ENCODE data around the gene CD99.
"Not testable (repeated sequence)": the region's sequence is repeated elsewhere in the genome, so short reads cannot be mapped to it uniquely, and the experiment has no call there.

CD99 gene

GRCh38 chrX:2732649-2733048, 41.6 kb downstream of the CD99 start:
- DNase-seq, result no peak

GRCh38 chrX:2733286-2733685, 42.2 kb downstream of the CD99 start:
- no peak for DNase-seq

GRCh38 chrX:2735270-2735669, 44.2 kb downstream of the CD99 start:
- DNase-seq, result no peak

- no peak for DNase-seq
Observed at GRCh38 chrX:2740672-2741071, 49.6 kb downstream of the CD99 start.

- DNase-seq, result no peak
Observed at GRCh38 chrX:2741386-2741785, 50.3 kb downstream of the CD99 start.

GRCh38 chrX:2746250-2746649, 55.2 kb downstream of the CD99 start:
- not testable (repeated sequence) for DNase-seq

- DNase-seq, result no peak
Observed at GRCh38 chrX:2748171-2748814, 57.2 kb downstream of the CD99 start.

- DNase-seq, result no peak
Observed at GRCh38 chrX:2748815-2749188, 57.7 kb downstream of the CD99 start.

GRCh38 chrX:2751291-2751690, 60.2 kb downstream of the CD99 start:
- DNase-seq, result no peak

- not testable (repeated sequence) for DNase-seq
Observed at GRCh38 chrX:2751874-2752300, 60.8 kb downstream of the CD99 start, which contains the start of gene XG. Gene XG, plus strand, starts transcription at chrX:2752040. Its CDS starts 235 bp downstream, at chrX:2752275.

- DNase-seq, result not testable (repeated sequence)
Observed at GRCh38 chrX:2752441-2752840, 61.3 kb downstream of the CD99 start.

- DNase-seq, result not testable (repeated sequence)
Observed at GRCh38 chrX:2755163-2755715, 64.1 kb downstream of the CD99 start.

GRCh38 chrX:2756548-2756947, 65.5 kb downstream of the CD99 start:
- no peak for DNase-seq

GRCh38 chrX:2761246-2761645, 70.2 kb downstream of the CD99 start:
- no peak for DNase-seq

GRCh38 chrX:2762671-2763070, 71.6 kb downstream of the CD99 start:
- not testable (repeated sequence) for DNase-seq

- DNase-seq, result not testable (repeated sequence)
Observed at GRCh38 chrX:2764766-2765548, 73.9 kb downstream of the CD99 start.

GRCh38 chrX:2765549-2765830, 74.4 kb downstream of the CD99 start:
- DNase-seq, result no peak

- no peak for DNase-seq
Observed at GRCh38 chrX:2766906-2767305, 75.8 kb downstream of the CD99 start.

- DNase-seq, result no peak
Observed at GRCh38 chrX:2767631-2768455, 76.7 kb downstream of the CD99 start.

GRCh38 chrX:2769615-2770014, 78.5 kb downstream of the CD99 start:
- no peak for DNase-seq

- not testable (repeated sequence) for DNase-seq
Observed at GRCh38 chrX:2773166-2774055, 82.3 kb downstream of the CD99 start.

- no peak for DNase-seq
Observed at GRCh38 chrX:2774057-2774456, 83.0 kb downstream of the CD99 start.
